Suppressor macrophage treated with lipopolysaccharide for 1 hour (primary cell): ENCODE results near the gene PPDPF.
A peak's percentile ranks its signal among the peaks of the same experiment; 100 is the strongest.

Experiments used
- DNase-seq, 3 donors: peaks; one replicate each; pipeline ENCODE4 v3.0.0-alpha.2; 2020 to 2022

PPDPF gene

DNA sequence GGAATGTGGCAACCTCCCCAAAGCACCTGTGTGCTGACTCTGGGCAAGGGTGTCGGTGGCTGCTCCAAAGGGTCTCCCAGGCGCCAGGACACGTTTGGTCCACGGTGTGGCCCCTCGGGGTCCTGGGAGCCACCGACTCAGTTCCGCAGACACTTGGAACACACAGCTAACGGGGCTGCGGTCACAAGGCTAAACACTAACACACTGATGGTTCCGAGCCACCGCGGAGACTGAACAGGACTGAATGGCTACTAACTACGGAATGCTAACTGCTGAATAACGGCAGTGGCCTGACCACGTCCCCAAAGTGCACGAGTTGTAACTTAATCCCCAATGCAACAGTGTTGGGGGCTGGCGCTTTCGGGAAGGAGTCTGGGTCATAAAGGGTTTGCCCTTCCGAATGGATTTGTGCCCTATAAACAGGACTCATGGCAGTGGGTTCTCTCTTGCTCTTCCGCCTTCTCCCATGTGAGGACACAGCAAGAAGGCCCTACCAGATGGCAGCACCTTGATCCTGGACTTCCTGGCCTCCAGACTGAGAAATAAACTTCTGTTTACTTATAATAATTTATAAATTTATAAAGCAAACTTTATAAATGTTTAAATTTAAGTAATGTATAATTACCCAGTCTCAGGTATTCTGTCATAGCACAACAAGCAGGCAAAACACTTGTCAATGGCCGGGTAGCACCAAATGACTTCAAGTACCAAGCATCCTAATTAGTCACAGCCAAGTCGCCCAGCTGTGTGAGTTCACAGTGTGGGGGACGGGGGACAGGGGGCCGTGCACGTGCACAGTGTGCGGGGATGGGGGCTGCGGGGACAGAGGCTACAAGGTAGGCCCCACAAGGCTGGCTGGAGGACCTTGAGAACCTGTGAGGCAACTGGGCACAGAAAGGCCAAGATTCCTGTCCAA lies 19.4 kb upstream of the PPDPF start:
- no peak for DNase-seq

DNA sequence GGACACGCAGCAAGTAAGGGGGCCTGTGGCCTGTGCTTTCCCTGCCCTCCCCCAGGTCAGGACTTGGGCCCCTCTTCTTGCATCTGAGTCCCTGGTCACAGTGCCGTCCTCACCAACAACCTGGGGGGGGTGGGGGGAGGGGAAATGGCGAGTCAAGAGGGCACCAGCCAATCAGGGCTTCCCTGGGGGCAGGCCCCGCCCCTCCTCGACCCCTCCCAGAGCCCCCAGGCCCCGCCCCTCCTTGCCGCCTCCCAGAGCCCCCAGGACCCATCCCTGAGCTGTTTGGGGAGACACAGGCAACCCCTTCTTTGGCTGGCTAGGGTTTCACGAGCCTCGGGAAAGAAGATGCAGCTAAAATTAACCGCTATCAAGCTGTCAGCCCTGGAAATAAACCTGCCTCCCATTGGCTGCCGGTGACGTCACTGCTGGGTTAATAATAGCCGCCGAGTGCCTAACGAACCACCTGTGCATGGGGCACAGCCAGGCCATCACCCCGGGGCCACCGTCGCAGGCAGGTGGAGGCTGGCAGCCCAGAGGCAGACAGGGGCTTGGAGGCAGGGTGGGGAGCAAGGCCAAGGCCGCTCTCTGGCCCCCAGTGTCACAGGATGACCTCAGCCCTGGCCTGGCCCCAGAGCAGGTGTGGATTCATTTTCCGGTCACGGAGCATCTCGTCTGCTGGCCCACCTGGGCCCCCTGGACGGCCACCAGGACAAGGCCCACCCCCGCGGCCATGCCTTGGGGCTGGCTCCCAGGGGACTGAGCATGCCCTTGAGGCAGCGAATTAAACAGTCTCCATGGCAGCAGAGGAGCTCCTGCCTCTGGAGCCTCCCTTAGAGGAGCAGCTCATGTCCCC lies 18.5 kb upstream of the PPDPF start:
- DNase-seq, result no peak

DNA sequence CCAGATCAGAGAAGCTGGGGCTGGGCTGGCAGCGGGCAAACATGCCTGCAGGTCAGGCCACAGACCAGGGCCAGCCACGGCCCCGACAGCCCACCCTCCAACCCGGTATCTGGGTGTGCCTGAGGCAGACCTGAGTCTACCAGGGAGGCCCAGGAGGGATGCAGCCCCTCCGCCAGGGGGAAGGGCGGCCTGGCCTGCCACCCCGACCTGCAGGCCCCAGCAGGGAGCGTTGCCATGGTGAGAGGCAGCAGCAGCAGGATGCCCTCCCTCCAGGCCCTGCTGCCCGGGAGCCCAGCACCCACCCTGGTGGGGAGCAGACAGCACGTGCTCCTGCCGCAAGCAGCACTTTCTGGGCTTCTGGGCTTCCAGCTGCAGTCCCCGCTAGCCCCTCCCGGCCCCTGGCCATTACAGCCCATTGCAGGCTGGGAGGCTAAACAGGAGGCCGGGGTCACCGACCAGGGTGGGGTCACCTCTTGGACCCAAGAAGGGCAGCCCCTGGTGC lies 17.8 kb upstream of the PPDPF start:
- no peak for DNase-seq

DNA sequence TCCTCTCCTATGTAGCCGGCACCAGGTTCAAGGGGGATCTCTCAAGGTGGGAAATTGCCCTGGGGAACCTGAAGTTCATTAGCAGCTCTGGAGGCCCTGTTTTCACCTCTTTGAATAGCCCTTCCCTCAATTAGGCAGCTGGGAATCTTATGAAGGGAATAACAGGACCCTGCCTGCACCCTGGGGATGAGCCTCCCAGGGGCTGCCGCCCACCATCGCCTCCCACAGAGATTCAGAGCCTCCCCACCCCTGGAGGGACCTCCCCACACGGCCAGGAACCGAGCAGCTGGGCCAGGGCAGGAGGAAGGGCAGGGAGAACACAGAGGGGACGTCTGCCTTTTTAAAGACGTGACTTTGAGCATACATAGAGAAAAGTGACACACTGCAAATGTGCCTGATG lies 17.0 kb upstream of the PPDPF start:
- DNase-seq, result no peak

DNA sequence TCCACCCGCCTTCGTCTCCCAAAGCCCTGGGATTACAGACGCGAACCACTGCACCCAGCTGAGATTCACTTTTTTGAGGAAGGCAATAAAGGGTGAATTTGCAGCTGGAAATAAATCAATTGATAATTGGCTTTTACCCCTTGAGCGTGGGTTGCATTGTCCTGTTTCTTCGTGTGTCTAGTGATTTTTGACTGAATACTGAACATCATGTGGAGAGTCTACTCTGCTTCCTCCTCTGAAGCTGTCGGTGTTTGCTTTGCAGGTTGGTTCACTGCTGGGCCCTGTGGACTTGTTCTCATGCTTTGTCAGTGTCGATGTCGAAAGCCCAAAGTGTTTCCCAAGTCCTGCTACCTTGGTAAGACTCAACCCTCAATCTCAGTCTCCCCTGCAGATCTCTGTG lies 15.9 kb upstream of the PPDPF start:
- no peak for DNase-seq

DNA sequence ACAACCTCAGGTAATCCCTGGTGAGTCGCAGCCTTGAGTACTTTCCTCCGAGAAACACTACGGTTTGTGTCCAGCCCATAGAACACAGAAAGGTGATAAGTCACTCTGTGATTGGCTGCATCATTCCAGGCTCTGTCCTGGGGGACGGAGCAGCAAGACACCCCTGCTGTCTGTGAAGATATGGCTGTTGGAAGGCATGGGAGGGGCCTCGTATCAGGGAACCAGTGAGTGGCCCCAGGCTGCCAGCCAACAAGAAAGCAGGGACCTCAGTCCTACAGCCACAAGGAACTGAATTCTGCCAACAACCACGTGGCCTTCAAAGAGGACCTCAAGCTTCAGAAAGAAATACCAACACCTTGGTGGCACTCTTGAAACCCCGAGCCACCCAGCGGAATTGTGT lies 15.3 kb upstream of the PPDPF start:
- DNase-seq, result no peak

DNA sequence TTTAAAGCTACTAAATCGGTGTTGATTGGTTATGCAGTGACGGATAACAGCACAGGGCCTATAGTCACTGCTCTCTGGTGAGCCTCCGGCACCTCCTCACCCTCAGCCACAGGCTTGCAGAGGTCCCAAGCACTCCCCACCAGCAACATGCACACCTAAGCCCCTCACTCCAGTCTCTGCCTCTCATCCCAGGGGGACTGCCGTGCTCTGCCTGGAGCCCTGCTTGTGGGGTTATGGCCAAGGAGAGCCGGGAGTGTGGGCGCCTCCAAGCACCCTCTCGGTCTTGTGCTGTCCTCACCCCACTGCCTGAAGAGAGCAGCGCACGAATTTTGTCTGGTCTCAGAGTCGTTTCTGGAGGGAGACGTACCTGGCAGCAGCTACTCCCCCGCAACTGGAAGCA lies 14.8 kb upstream of the PPDPF start:
- no peak for DNase-seq

DNA sequence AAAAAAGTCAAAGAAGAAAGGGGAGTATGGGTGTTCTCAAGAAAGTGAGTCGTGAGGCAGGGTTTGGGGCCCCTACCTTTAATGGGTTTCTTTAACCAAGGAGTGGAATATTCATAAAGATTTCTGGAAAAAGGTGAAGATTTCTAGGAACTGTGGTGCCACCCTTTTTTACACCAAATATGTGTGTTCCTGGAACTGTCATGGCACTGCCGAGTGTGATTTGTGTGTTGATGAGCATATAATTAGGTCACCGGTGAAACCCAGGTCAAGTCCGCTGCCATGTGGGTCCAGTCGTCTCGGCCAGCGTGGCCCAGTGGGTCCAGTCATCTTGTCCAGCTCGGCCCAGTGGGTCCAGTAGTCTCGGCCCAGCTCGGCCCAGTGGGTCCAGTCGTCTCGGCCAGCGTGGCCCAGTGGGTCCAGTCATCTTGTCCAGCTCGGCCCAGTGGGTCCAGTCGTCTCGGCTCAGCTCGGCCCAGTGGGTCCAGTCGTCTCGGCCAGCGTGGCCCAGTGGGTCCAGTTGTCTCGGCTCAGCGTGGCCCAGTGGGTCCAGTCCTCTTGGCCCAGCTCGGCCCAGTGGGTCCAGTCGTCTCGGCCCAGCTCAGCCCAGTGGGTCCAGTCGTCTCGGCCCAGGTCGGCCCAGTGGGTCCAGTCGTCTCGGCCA lies 13.4 kb upstream of the PPDPF start:
- DNase-seq, result no peak

DNA sequence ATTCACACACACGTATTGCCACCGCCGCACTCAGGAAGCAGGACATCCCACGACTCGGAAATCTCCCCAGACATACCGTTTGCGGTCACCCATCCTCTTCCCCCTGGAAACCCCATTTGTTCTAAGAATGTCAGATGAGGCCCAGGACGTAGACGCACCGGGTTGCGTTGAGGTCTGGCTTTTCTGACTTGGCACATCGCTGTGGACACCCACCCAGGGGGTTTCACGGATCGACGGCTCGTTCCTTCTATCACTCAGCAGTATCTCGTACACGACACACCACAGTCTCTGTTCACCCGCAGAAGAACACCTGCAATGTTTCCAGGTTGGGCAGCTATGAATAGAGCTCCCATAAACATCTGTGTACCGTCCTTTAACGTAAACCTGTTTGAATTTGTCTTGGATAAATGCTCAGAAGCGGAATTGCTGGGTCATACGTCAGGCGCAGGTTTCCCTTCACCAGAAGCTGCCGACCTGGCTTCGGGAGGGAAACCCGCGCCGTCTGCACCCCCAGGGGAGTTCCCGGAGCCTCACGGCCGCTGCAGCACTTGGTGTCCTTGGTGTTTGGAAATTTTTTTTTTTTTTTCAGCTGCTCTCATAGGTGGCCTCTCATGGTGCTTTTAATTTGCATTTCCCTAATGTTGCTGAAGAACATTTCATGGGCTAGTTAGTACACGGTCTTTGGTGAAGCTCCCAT lies 12.3 kb upstream of the PPDPF start:
- no peak for DNase-seq

DNA sequence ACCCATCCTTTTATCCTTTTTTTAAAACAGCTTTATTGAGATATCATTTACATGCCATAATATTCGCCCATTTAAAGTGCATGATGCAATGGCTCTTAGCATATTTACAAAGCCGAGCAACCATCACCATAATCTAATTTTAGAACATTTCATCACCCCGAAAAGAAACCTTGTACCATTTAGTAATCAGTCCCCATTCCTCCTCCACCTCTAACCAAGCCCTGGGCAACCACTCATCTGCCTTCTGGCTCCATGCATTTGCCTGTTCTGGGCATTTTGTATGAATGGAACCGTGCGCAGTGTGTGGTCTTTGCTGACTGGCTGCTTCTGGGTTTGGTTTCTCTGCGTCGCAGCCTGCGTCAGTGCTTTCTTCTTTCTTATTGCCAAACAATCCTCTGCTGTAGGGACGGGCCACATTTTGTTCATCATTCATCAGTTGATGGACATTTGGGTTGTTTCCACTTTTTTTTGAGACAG lies 11.4 kb upstream of the PPDPF start:
- peak in 1 of 3 donors; percentile 22 for DNase-seq

DNA sequence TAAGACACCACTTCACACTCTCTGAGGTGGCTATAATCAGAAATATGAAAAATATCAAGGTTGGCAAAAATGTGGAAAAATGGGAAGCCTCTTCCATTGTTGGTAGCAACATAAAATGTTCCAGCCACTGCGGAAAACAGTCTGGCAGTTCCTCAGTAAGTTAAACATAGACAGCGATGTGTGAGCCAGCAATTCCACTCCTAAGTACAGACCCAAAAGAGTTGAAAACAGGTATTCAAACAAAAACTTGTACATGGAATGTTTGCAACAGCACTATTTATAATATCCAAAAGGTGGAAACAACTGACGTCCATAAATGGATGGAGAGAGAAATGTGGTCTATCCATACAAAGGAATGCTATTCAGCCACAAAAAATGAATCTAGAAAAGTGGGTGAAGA lies 7.4 kb upstream of the PPDPF start:
- DNase-seq, result no peak

DNA sequence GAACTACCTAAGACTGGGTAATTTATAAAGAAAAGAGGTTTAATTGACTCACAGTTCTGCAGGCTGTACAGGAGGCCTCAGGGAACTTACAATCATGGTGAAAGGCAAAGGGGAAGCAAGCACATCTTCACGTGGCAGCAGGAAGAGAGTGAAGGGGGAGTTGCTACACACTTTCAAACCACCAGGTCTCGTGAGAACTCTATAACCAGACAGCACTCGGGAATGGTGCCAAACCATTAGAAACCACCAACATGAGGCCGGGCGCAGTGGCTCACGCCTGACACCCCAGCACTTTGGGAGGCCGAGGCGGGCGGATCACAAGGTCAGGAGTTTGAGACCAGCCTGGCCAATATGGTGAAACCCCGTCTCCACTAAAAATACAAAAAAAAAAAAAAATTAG lies 6.0 kb upstream of the PPDPF start:
- peak in 2 of 3 donors; percentile 10 to 32 for DNase-seq

DNA sequence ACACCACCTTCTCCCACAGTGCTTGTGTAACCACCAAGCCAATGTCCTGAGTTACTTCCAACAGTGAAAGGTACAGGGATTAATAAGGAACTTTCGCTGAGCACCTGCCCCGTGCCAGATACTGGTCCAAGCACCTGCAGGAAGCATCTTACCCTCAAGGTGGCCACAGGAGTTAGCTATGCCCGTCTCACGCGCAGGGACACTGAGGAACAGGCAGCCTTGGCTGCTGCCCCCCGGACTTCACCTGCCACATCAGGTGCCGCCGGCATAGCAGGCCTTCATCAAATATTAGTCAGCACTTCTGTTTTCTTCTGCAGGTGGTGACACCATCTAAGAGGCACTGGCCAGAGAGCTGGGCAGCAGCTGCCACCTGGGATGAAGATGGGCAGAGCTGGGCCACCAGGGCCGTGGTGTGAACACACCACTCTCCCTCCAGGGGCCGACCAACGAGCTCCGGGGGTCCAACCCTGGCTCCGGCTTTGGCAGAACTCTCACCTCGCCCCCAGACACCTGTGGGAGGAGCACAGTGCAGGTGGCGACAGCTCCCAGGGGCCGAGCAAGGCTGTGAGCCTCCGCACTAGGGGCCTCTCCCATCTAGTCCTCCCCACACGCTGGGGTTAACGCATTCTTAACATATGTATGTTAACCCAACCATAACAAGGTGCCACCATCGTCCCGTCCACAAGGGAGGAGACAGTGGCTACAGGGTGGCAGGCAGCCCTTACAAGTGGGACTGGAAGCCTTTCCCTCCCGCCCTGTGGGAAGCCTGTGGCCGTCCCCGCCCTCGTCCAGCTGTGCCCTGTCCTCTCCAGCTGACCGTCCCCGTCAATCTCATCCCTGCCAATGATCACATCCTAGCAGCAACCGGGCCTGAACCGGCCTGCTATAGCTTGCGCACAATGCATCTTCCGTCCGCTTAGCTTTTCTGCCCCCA lies 2.9 kb upstream of the PPDPF start:
- DNase-seq, result no peak

DNA sequence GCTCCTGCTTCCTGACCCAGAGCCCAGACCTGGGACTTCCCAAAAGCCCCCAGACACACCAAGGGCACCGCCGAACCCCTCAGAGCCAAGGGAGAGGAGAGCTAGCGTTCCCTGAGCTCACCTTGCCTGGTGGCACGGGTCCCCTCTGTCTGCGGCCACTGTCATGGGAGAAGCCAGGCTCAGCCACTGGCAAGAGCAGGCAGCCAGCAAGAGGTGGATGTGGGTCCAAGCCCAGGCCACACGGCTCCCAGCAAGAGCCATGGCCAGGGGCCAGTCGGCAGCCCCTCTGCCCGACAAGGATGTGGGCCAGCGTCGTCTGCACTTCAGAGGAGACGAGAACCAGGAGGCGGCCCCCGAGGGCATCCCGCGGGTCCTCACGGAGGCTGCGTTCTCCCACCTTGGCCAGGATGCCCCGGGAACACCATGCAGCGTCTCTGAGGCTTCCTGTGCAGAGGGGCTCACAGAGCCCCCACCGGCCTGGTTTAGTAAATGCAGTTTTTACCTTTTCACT lies 2.2 kb upstream of the PPDPF start:
- DNase-seq, result no peak

DNA sequence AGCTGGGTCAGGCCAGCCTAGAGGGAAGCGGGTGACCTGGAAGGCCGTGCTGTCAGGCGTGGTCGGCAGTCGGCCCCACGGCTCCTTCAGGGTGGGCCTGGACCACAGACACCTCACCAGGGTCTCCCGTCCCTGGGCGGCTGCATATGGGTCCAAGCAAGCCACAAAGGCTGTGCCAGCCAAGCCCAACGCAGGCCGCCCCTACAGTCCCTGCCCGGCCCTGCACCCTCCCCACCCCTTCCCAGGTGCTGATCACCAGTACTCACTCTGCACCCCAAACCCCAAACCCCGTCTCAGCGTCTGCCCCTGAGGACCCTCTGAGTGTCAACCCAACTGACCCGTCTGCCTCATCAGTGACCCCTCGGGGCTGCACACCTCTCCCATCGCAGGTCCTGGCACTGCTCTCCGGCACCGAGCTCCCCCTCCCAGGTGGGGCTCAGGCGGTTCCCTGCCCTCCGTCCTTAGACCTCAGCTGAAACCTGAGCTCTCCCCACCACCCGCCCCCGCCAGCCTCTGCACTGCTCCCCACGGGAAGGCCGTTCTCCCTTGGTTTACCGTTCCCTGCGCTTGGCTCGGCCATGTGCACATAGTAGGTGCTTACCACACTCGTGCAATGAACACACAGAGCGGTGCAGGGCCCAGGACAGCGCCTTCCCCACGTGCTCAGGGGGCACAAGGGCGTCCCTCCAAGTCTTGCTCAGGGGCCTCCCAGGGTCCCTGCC lies 1.5 kb upstream of the PPDPF start:
- no peak for DNase-seq

DNA sequence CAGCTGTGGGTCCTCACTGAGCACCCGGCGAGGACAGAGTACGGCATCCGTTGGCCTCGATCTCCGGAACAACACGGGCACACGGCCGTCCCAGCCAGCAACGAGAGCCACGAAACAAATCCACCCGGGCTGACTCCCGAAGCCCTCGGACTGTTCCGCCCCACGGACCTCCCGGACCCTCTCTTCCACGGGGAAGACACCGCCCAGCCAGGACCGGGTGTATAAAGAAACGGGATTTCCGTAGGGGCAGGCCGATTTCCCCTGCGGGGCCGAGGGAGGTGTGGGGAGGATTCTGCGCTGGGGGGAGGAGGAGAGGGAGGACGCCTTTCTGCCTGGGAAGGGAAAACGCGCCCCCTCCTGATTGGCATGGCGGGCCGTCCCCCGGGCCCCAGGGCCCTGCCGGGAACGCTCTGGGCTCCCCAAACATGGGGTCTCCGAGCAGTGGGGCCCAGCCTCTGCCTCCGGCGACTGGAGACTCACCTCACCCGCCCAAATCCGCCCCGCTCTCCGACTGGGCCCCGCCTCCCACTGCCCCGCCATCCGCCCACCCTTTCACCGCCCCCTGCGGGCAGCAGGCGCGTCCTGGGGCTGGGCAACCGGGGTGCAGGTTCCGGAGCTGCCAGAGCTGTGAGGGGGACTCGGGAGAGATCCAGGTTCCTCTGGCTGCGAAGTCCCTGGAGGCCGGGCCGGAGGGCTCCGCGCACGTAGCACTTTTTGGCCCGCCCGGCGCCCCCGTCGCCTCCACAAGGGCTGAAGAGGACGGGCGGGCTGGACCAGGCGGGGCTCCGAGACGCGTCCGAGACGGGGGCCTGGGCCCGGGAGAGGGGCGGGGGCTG lies 679 bp upstream of the PPDPF start:
- DNase-seq, result peak; percentile 54 to 73 (median 55)

DNA sequence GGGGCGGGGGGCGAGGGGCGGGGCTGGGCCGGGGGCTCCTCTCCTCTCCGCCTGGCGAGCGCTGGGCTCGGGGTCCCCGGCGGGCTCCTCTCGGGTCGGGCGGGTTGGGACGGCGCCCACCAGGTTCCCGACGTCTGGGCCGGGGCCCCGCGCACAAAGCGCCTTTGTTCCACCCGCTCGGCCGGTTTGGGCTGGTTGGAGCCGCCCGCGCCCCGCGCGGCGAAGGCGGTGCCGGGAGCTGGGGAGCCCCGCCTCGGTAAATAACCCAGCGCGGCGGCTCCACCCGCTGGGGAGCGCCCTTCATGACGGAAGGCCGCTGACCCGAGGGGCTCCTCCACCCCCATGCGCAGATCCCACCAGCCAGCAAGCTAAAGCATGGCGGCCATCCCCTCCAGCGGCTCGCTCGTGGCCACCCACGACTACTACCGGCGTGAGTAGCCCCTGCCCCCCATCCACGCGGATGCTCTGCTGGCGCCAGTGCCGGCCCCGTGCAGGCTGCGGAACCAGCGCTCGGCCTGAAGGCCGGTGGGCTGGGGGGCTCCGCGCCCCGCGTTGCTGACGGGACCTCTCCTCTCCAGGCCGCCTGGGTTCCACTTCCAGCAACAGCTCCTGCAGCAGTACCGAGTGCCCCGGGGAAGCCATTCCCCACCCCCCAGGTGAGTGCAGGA lies 503 bp downstream of the PPDPF start:
- peak; percentile 63 to 93 (median 83) for DNase-seq

DNA sequence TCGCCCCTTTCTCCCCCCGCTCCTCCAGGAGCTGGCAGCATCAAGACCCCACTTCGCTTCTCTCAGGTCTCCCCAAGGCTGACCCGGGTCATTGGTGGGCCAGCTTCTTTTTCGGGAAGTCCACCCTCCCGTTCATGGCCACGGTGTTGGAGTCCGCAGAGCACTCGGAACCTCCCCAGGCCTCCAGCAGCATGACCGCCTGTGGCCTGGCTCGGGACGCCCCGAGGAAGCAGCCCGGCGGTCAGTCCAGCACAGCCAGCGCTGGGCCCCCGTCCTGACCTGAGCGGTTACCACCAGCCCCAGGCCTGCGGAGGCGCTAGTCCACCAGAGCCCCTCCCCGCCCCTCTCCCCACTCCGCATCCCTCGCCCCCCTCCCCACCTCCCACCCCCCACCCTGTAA lies 1.0 kb downstream of the PPDPF start:
- no peak for DNase-seq
